Measurements from ENCODE around the gene METTL13. TPM values are rescaled to one million over a fixed set of nuclear protein-coding genes. Genes with fewer than 3 reads are reported as not detected.

The METTL13 gene
- total RNA-seq, 1 experiment from 2014 or later, result 49.9 TPM

DNA sequence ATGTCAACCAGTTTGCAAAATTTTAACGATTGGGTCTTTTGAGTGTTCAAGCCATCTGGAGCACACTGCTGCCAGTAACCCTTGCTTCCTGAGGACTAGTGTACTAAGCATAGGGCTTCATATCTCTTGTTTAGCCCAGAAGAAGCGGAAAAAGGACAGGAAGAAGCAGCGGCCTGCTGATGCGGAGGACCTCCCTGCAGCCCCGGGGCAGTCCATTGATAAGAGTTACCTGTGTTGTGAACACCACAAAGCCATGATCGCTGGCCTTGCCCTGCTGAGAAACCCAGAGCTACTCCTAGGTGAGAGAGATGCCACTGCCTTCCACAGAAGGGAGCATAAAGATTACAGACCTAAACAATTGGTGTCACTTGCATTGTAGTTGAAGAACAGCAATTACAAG, 8.9 kb downstream of the METTL13 start:
- CTCF ChIA-PET, result no interaction called here
- DNase-seq (ENCODE audit: low spot score), result no peak

DNA sequence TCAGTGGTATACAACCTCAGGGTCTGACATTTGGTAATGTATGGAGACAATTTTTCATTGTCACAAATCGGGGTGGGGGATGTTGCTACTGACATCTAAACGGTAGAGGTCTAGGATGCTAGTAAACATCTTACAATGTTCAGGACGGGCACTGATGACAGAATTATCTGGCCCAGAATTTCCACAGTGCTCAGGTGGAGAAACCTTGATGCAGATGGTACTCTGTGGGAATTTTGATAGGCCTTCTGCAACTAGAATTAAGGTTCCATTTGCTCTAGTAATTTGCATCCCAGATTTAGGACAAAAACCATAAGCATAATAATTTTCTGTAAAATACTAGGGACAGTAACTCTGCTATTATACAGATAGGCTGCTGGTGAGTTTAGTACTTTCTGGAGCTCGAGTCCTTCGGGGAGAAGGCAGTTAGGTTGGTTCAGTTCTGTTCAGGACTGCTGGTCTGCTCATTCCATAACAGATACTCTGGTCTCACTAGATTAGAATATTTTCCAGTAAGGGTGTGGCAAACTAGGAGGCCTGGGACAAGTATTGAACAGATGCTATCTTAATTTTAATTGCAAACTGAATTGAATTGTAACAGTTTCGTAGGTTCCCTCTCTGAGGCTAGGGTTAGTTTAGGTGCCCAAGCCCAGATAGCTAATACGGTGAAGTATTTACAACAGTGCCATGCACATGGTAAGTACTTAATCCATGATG, 11.4 kb downstream of the METTL13 start:
- no TSS peak for BruUV-seq (replicated peaks)

More for the DNA sequence above, 8.9 kb downstream of the METTL13 start:
- no peak overlapping the region for H3K4me3 ChIP-seq (ENCODE audit: low read depth, low read length, poor library complexity, severe bottlenecking)
- TF ChIP-seq, protein P1, sequence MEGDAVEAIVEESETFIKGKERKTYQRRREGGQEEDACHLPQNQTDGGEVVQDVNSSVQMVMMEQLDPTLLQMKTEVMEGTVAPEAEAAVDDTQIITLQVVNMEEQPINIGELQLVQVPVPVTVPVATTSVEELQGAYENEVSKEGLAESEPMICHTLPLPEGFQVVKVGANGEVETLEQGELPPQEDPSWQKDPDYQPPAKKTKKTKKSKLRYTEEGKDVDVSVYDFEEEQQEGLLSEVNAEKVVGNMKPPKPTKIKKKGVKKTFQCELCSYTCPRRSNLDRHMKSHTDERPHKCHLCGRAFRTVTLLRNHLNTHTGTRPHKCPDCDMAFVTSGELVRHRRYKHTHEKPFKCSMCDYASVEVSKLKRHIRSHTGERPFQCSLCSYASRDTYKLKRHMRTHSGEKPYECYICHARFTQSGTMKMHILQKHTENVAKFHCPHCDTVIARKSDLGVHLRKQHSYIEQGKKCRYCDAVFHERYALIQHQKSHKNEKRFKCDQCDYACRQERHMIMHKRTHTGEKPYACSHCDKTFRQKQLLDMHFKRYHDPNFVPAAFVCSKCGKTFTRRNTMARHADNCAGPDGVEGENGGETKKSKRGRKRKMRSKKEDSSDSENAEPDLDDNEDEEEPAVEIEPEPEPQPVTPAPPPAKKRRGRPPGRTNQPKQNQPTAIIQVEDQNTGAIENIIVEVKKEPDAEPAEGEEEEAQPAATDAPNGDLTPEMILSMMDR (conservative IDR thresholded peaks at IDR 0.05; ENCODE audit: low read depth, low read length), result no peak
- TF ChIP-seq EZH2 (IDR thresholded peaks at IDR 0.05; ENCODE audit: borderline replicate concordance, low read depth, low read length, poor library complexity, severe bottlenecking), result no peak
- H3K27me3 ChIP-seq (replicated peaks; ENCODE audit: insufficient read depth, low read depth, low read length, poor library complexity), result no peaks in the 10 kb centered on the region
- H3K9me3 ChIP-seq (ENCODE audit: low read depth, low read length, poor library complexity, severe bottlenecking), result no peaks in the 10 kb centered on the region
- POLR2A ChIA-PET (ENCODE audit: low non-redundant PET), result no interaction called here
- H3K4me1 ChIP-seq (ENCODE audit: insufficient read depth, low read length, poor library complexity, severe bottlenecking), result no peaks in the 10 kb centered on the region
- no peak overlapping the region for H3K27ac ChIP-seq (ENCODE audit: low read depth, low read length, poor library complexity, severe bottlenecking)
- BruUV-seq (replicated peaks), result no TSS peak
- intact Hi-C loops (cut with micrococcal nuclease; ENCODE audit: unreplicated experiment), result no loop called here
- peaks cover 92% of the 10 kb centered on the region for H3K36me3 ChIP-seq (ENCODE audit: insufficient read depth, low read length, poor library complexity, severe bottlenecking)

DNA sequence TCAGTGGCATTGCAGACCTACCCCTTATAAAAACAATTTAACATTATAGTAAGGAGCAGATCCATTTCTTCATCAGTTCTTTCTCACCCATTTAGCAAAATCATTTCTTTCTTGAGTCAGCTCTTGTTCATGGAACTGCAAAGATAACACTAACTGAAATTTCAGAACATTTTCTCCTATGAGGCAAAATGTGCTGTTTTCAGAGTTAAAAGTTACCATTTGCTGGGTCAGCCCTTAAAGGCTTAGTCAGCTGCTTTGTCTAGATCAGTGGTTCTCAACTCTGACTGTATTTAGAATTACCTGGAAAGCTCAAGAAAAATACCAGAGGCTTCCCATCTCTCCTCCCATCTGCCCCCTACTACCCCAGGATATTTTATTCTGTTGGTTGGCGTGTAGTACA, 12.2 kb downstream of the METTL13 start:
- Histone ChIP-seq H3K27ac (ENCODE audit: low read depth, low read length, poor library complexity, severe bottlenecking) (no peak overlapping the region), H3K9me3 (ENCODE audit: low read depth, low read length, poor library complexity, severe bottlenecking) (no peaks in the 10 kb centered on the region), H3K36me3 (ENCODE audit: insufficient read depth, low read length, poor library complexity, severe bottlenecking) (peaks cover 66% of the 10 kb centered on the region), H3K4me1 (ENCODE audit: insufficient read depth, low read length, poor library complexity, severe bottlenecking) (no peaks in the 10 kb centered on the region), H3K27me3 (replicated peaks; ENCODE audit: insufficient read depth, low read depth, low read length, poor library complexity) (no peaks in the 10 kb centered on the region), H3K4me3 (ENCODE audit: low read depth, low read length, poor library complexity, severe bottlenecking) (no peak overlapping the region)
- POLR2A ChIA-PET (ENCODE audit: low non-redundant PET), result no interaction called here
- TF ChIP-seq EZH2 (IDR thresholded peaks at IDR 0.05; ENCODE audit: borderline replicate concordance, low read depth, low read length, poor library complexity, severe bottlenecking), result no peak
- TF ChIP-seq, protein P1 (conservative IDR thresholded peaks at IDR 0.05; ENCODE audit: low read depth, low read length), result no peak
- no TSS peak for BruUV-seq (replicated peaks)
- DNase-seq (ENCODE audit: low spot score), result no peak
- CTCF ChIA-PET, result no interaction called here
- intact Hi-C loops (cut with micrococcal nuclease; ENCODE audit: unreplicated experiment), result no loop called here

More for the DNA sequence above, 11.4 kb downstream of the METTL13 start:
- no peak for DNase-seq (ENCODE audit: low spot score)
- Histone ChIP-seq H3K27me3 (replicated peaks; ENCODE audit: insufficient read depth, low read depth, low read length, poor library complexity) (no peaks in the 10 kb centered on the region), H3K27ac (ENCODE audit: low read depth, low read length, poor library complexity, severe bottlenecking) (no peak overlapping the region), H3K9me3 (ENCODE audit: low read depth, low read length, poor library complexity, severe bottlenecking) (no peaks in the 10 kb centered on the region), H3K4me3 (ENCODE audit: low read depth, low read length, poor library complexity, severe bottlenecking) (no peak overlapping the region), H3K4me1 (ENCODE audit: insufficient read depth, low read length, poor library complexity, severe bottlenecking) (no peaks in the 10 kb centered on the region), H3K36me3 (ENCODE audit: insufficient read depth, low read length, poor library complexity, severe bottlenecking) (peaks cover 74% of the 10 kb centered on the region)
- CTCF ChIA-PET, result no interaction called here
- TF ChIP-seq EZH2 (IDR thresholded peaks at IDR 0.05; ENCODE audit: borderline replicate concordance, low read depth, low read length, poor library complexity, severe bottlenecking), result no peak
- TF ChIP-seq, protein P1 (conservative IDR thresholded peaks at IDR 0.05; ENCODE audit: low read depth, low read length), result no peak
- POLR2A ChIA-PET (ENCODE audit: low non-redundant PET), result no interaction called here
- intact Hi-C loops (cut with micrococcal nuclease; ENCODE audit: unreplicated experiment), result no loop called here

All from A673 (cell line).